Bronchial epithelial cell (primary cell): Measurements from ENCODE around the gene CHMP4A. TPM values are rescaled to one million over a fixed set of nuclear protein-coding genes. Genes with fewer than 3 reads are reported as not detected.

Experiments used
- DNase-seq: peaks from one replicate; pipeline ENCODE4 v3.0.0-alpha.2; 2010; ENCODE audit warnings: low read depth
- FAIRE-seq: peaks from 2 replicates; lab custom pipeline; 2011; peaks lifted over from hg19 to GRCh38; lab: Jason Lieb, UNC
- H3K27me3 ChIP-seq: 2 replicates; pipeline ENCODE4 v1.5.1; 2011; ENCODE audit warnings: low read length; ENCODE audit not compliant: control insufficient read depth, insufficient read depth
- H3K36me3 ChIP-seq: 2 replicates; pipeline ENCODE4 v1.5.1; 2011; ENCODE audit warnings: low read length; ENCODE audit not compliant: control insufficient read depth, insufficient read depth
- H3K4me3 ChIP-seq: 2 replicates; pipeline ENCODE4 v1.5.1; 2011; ENCODE audit warnings: mild to moderate bottlenecking, low read depth, low read length, control low read depth
- CTCF ChIP-seq: IDR thresholded peaks from 2 replicates; pipeline ENCODE4 v1.5.1; 2011; ENCODE audit warnings: mild to moderate bottlenecking, moderate library complexity, low read length, control low read depth, inconsistent platforms; ENCODE audit not compliant: insufficient read depth, severe bottlenecking
- total RNA-seq: library from RNA; depleted of rRNA; stranded (reverse); fragments of >200 nt; gene quantifications from 2 replicates; pipeline ENCODE4 v1.2.1, GENCODE V29; 2014

CHMP4A gene
- total RNA-seq, 1 donor from 2014 or later = 69.8 TPM

GRCh38 chr14:24255438-24255837 lies 42.1 kb upstream of the CHMP4A start:
- H3K4me3 ChIP-seq = no peak overlapping the region
- TF ChIP-seq CTCF = no peak
- peaks cover 43% of the 10 kb centered on the region for H3K36me3 ChIP-seq
- DNase-seq (no peak), FAIRE-seq (no peak)
- no peaks in the 10 kb centered on the region for H3K27me3 ChIP-seq

- H3K4me3 ChIP-seq = no peak overlapping the region
- no peak for FAIRE-seq
- no peak for TF ChIP-seq CTCF
- H3K27me3 ChIP-seq = no peaks in the 10 kb centered on the region
- no peak for DNase-seq
- H3K36me3 ChIP-seq = peaks cover 44% of the 10 kb centered on the region
Observed at GRCh38 chr14:24254630-24255392, 41.5 kb upstream of the CHMP4A start.

DNA sequence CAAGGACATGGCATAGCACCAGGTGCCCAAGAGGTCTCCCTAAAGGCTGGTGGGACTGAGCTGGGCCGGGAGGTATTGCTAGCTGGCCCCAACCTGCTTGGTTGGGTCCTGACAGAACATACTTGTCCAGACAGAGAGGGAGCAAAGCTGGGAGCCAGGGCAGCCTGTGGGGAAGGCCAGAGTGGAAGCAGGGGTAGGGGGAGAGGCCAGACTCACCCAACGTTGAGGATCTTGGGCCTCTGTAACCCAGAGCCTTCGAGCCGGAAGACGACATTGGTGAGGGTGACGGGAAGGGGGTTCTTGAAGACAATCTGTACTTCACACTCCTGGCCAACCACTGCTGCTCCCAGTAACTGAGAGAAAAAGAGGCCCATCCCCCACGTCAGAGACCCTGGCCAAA lies 40.6 kb upstream of the CHMP4A start:
- TF ChIP-seq CTCF = no peak
- Histone ChIP-seq H3K4me3 (no peak overlapping the region), H3K27me3 (no peaks in the 10 kb centered on the region), H3K36me3 (peaks cover 46% of the 10 kb centered on the region)
- no peak for FAIRE-seq
- DNase-seq = no peak

DNA sequence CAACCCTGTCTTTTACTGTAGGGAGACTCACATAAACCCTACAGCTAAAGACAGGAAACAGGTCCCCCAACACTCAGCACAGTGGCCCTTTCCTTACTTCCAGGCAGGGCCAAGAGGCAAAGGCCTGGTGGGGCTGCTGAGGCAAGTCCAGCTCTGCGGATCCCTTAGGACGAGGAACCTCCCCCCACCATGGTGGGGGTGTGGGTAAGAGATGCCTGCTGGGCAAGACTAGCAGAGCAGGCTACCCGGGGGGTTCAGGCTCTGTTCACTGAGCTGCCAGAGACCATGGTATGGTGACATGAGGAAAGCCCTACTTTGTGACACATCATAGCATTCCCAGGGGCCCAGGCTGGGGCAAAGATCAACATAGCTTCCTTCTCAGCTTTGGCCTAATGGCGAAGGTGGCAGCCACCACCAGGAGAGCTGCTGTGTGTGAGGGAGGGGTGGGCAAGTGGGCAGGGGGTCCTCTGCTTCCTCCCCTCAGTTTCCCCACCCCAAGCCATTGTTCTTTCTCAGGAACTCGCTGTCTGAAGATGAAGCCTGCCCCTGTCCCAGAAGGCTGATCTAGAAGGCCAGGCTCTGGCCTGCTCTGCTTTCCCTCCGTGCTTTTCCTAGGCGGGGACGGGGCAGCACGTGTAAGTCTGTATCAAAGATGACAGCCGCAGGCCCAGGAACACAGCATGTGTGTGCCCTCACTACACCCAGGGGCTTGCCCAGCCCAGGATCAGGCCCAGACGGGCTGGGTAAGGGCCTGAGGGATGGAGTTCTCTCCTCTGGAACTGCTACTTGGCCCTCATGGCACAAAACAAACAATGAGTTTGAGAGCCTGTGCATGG lies 39.2 kb upstream of the CHMP4A start:
- FAIRE-seq (no peak), DNase-seq (no peak)
- no peaks in the 10 kb centered on the region for H3K27me3 ChIP-seq
- no peak for TF ChIP-seq CTCF
- H3K4me3 ChIP-seq = no peak overlapping the region
- peaks cover 39% of the 10 kb centered on the region for H3K36me3 ChIP-seq

GRCh38 chr14:24251880-24252288 lies 38.6 kb upstream of the CHMP4A start:
- Histone ChIP-seq H3K36me3 (peaks cover 37% of the 10 kb centered on the region), H3K27me3 (no peaks in the 10 kb centered on the region), H3K4me3 (no peak overlapping the region)
- peak; percentile 51 for DNase-seq
- no peak for TF ChIP-seq CTCF
- FAIRE-seq = no peak
